HepG2 (cell line): ENCODE data around the gene SELPLG. TPM values are rescaled to one million over a fixed set of nuclear protein-coding genes. Genes with fewer than 3 reads are reported as not detected.

Experiments
- AGO1 ChIP-seq: fragments of 200-400 bp; formaldehyde crosslinking; IDR thresholded peaks from 2 replicates; pipeline ENCODE4 v1.6.1; 2017; ENCODE audit warnings: mild to moderate bottlenecking, low read depth, low read length, moderate library complexity; ENCODE audit not compliant: poor library complexity, severe bottlenecking
- BORCS8-MEF2B ChIP-seq: sonication (generic); formaldehyde crosslinking; IDR thresholded peaks from 2 replicates; pipeline ENCODE4 v1.8.0; 2022; ENCODE audit warnings: mild to moderate bottlenecking, missing genetic modification reagents
- ERF ChIP-seq: IDR thresholded peaks from 2 replicates; pipeline ENCODE4 v1.6.1; 2018; ENCODE audit warnings: missing biosample characterization, missing genetic modification reagents
- GZF1 ChIP-seq: sonication (generic); formaldehyde crosslinking; IDR thresholded peaks from 2 replicates; pipeline ENCODE4 v1.5.1; 2020; ENCODE audit warnings: mild to moderate bottlenecking, missing genetic modification reagents
- MAZ ChIP-seq, 2 experiments: sonication (generic) in 1 of 2; formaldehyde crosslinking in 1 of 2; IDR thresholded peaks; 2 replicates each; pipeline versions ENCODE4 v1.5.0 to v1.6.1; 2012 to 2020; ENCODE audit warnings: low read depth in 2 of 2, mild to moderate bottlenecking in 2 of 2, borderline replicate concordance in 1 of 2, improper control_type of control experiment in 1 of 2, low read length in 1 of 2, missing genetic modification reagents in 1 of 2, moderate library complexity in 1 of 2
- POLR2AphosphoS2 ChIP-seq: IDR thresholded peaks from 2 replicates; pipeline ENCODE4 v1.6.1; 2011; ENCODE audit warnings: low read depth, low read length, improper control_type of control experiment
- REXO4 ChIP-seq: sonication (generic); formaldehyde crosslinking; IDR thresholded peaks from 2 replicates; pipeline ENCODE4 v1.8.0; 2022; ENCODE audit warnings: missing genetic modification reagents, mild to moderate bottlenecking, borderline replicate concordance
- SALL1 ChIP-seq: sonication (generic); formaldehyde crosslinking; IDR thresholded peaks from 2 replicates; pipeline ENCODE4 v1.8.0; 2022; ENCODE audit warnings: mild to moderate bottlenecking, missing genetic modification reagents
- SMYD3 ChIP-seq: sonication (generic); formaldehyde crosslinking; IDR thresholded peaks from 2 replicates; pipeline ENCODE4 v1.8.1; 2023; ENCODE audit warnings: mild to moderate bottlenecking, missing genetic modification reagents
- XRCC5 ChIP-seq: fragments of 200-400 bp; formaldehyde crosslinking; optimal IDR thresholded peaks from 2 replicates; pipeline ENCODE3; 2017; ENCODE audit warnings: mild to moderate bottlenecking, low read length
- YY1 ChIP-seq: IDR thresholded peaks from 2 replicates; pipeline ENCODE4 v1.6.1; 2011; ENCODE audit warnings: low read length, low read depth, moderate library complexity, mild to moderate bottlenecking; ENCODE audit not compliant: insufficient read depth, insufficient replicate concordance
- ZKSCAN8 ChIP-seq: IDR thresholded peaks from 2 replicates; pipeline ENCODE4 v1.6.1; 2016; ENCODE audit warnings: borderline replicate concordance, missing genetic modification reagents, missing compliant biosample characterization
- ZNF335 ChIP-seq: sonication (generic); formaldehyde crosslinking; IDR thresholded peaks from 2 replicates; pipeline ENCODE4 v1.4.0; 2020; ENCODE audit warnings: missing genetic modification reagents
- ZNF772 ChIP-seq: sonication (generic); formaldehyde crosslinking; IDR thresholded peaks from 2 replicates; pipeline ENCODE4 v1.5.0; 2020; ENCODE audit warnings: mild to moderate bottlenecking, missing genetic modification reagents
- polyA plus RNA-seq, 8 experiments: library from polyadenylated mRNA; depleted of rRNA in 3 of 8; stranded (reverse) in 7 of 8; unstranded in 1 of 8; fragments of >200 nt; fragmentation: Illumina TruSeq in 4 of 8; extraction: Trizol in 4 of 8; gene quantifications; 2 replicates each; pipeline versions ENCODE4 v1.2.1 to v1.2.3, GENCODE V29; 2011 to 2016; ENCODE audit warnings: low read depth in 4 of 8, missing spikeins in 1 of 8, mixed read lengths in 1 of 8; ENCODE audit not compliant: insufficient read depth in 1 of 8
- total RNA-seq, 5 experiments: library from RNA; depleted of rRNA; stranded (reverse); fragments of >200 nt; fragmentation: Illumina TruSeq; extraction: Trizol; gene quantifications; 2 replicates each; pipeline ENCODE4 v1.2.3, GENCODE V29; 2016; ENCODE audit warnings: low read depth in 1 of 5
- TF ChIP-seq, protein P1 (sequence below), 2 experiments: sonication (generic) in 1 of 2; formaldehyde crosslinking in 1 of 2; IDR thresholded peaks; 2 replicates each; pipeline versions ENCODE4 v1.4.0 to v1.6.1; 2018 to 2020; ENCODE audit warnings: missing genetic modification reagents in 2 of 2, borderline replicate concordance in 1 of 2, low read depth in 1 of 2, mild to moderate bottlenecking in 1 of 2, missing biosample characterization in 1 of 2
- TF ChIP-seq, protein P2 (sequence below), 2 experiments: fragments of 450-650 bp in 1 of 2; sonication (generic) in 1 of 2; formaldehyde crosslinking in 1 of 2; IDR thresholded peaks; 2 replicates each; pipeline versions ENCODE4 v1.6.1 to v1.8.0; 2016 to 2022; ENCODE audit warnings: antibody characterized with exemption in 1 of 2, mild to moderate bottlenecking in 1 of 2, missing genetic modification reagents in 1 of 2

SELPLG gene
- total and polyA plus RNA-seq, 2 of the 13 experiments (the other 11 are each of a cell fraction or from before 2014, with no cell fraction given), result 0.12 TPM; not detected in 1

- TF ChIP-seq, protein P1, sequence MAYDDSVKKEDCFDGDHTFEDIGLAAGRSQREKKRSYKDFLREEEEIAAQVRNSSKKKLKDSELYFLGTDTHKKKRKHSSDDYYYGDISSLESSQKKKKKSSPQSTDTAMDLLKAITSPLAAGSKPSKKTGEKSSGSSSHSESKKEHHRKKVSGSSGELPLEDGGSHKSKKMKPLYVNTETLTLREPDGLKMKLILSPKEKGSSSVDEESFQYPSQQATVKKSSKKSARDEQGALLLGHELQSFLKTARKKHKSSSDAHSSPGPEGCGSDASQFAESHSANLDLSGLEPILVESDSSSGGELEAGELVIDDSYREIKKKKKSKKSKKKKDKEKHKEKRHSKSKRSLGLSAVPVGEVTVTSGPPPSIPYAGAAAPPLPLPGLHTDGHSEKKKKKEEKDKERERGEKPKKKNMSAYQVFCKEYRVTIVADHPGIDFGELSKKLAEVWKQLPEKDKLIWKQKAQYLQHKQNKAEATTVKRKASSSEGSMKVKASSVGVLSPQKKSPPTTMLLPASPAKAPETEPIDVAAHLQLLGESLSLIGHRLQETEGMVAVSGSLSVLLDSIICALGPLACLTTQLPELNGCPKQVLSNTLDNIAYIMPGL (CRISPR knock-in tag; IDR thresholded peaks at IDR 0.05; ENCODE audit: borderline replicate concordance in 1 of 2, low read depth in 1 of 2), result peak; percentile 49 to 51; a peak in 1 of 4 replicates
- no peak for TF ChIP-seq POLR2AphosphoS2
- TF ChIP-seq, protein P2, sequence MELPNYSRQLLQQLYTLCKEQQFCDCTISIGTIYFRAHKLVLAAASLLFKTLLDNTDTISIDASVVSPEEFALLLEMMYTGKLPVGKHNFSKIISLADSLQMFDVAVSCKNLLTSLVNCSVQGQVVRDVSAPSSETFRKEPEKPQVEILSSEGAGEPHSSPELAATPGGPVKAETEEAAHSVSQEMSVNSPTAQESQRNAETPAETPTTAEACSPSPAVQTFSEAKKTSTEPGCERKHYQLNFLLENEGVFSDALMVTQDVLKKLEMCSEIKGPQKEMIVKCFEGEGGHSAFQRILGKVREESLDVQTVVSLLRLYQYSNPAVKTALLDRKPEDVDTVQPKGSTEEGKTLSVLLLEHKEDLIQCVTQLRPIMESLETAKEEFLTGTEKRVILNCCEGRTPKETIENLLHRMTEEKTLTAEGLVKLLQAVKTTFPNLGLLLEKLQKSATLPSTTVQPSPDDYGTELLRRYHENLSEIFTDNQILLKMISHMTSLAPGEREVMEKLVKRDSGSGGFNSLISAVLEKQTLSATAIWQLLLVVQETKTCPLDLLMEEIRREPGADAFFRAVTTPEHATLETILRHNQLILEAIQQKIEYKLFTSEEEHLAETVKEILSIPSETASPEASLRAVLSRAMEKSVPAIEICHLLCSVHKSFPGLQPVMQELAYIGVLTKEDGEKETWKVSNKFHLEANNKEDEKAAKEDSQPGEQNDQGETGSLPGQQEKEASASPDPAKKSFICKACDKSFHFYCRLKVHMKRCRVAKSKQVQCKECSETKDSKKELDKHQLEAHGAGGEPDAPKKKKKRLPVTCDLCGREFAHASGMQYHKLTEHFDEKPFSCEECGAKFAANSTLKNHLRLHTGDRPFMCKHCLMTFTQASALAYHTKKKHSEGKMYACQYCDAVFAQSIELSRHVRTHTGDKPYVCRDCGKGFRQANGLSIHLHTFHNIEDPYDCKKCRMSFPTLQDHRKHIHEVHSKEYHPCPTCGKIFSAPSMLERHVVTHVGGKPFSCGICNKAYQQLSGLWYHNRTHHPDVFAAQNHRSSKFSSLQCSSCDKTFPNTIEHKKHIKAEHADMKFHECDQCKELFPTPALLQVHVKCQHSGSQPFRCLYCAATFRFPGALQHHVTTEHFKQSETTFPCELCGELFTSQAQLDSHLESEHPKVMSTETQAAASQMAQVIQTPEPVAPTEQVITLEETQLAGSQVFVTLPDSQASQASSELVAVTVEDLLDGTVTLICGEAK (IDR thresholded peaks at IDR 0.05), result no peak
- TF ChIP-seq, protein P2 (CRISPR knock-in tag; IDR thresholded peaks at IDR 0.05), result peak; percentile 38; the same call in 1 of the 2 replicates
- peak; percentile 62 for TF ChIP-seq XRCC5
- 0 out of 2 replicates have a peak, but pooled peaks have one; percentile 24 for TF ChIP-seq ZKSCAN8 (CRISPR knock-in tag)
- TF ChIP-seq ZNF772, result 0 out of 2 replicates have a peak, but pooled peaks have one; percentile 43
- peak; percentile 86; the same call in 1 of the 2 replicates for TF ChIP-seq GZF1 (CRISPR knock-in tag)
- TF ChIP-seq AGO1, result no peak
- TF ChIP-seq ZNF335, result 0 out of 2 replicates have a peak, but pooled peaks have one; percentile 66
- TF ChIP-seq ERF (CRISPR knock-in tag), result 0 out of 2 replicates have a peak, but pooled peaks have one; percentile 31
- peak; percentile 38 for TF ChIP-seq YY1
- TF ChIP-seq BORCS8-MEF2B (CRISPR knock-in tag), result no peak
- no peak for TF ChIP-seq REXO4 (CRISPR knock-in tag)
- TF ChIP-seq MAZ (IDR thresholded peaks at IDR 0.05; ENCODE audit: borderline replicate concordance, low read depth, low read length), result no peak
- 0 out of 2 replicates have a peak, but pooled peaks have one; percentile 30 for TF ChIP-seq MAZ (CRISPR knock-in tag; IDR thresholded peaks at IDR 0.05; ENCODE audit: low read depth)
- TF ChIP-seq SMYD3 (CRISPR knock-in tag), result no peak
- peak; percentile 50; the same call in 1 of the 2 replicates for TF ChIP-seq SALL1 (CRISPR knock-in tag)
These were observed 15.4 kb downstream of the SELPLG start (continued) for GRCh38 chr12:108618079-108618952.
